DND-41 (cell line): ENCODE results near the gene OGFR.

Experiments
- CTCF ChIP-seq: IDR thresholded peaks from 2 replicates; pipeline ENCODE4 v1.5.1; 2012; ENCODE audit warnings: borderline replicate concordance, low read length, moderate library complexity, mild to moderate bottlenecking; ENCODE audit not compliant: poor library complexity, severe bottlenecking; ENCODE audit errors: extremely low read depth
- EZH2 ChIP-seq: IDR thresholded peaks from 3 replicates; pipeline ENCODE4 v1.6.1; 2012; ENCODE audit warnings: borderline replicate concordance, low read depth, mild to moderate bottlenecking, moderate library complexity, low read length, inconsistent platforms; ENCODE audit not compliant: severe bottlenecking

GRCh38 chr20:62795023-62795761 is 9.4 kb upstream of the OGFR start:
- no peak for TF ChIP-seq CTCF
- TF ChIP-seq EZH2: no peak
